IMR-90 (cell line): Measurements from ENCODE around the gene TMEM9. TPM values are rescaled to one million over a fixed set of nuclear protein-coding genes. Genes with fewer than 3 reads are reported as not detected.

Source experiments
- ATAC-seq: fragments of 200-7000 bp; cut with Tn5 transposase; 2 replicates; pipeline ENCODE4 v1.9.1; 2020; ENCODE audit warnings: low read depth, mild to moderate bottlenecking, moderate library complexity
- BruUV-seq: library from RNA; stranded (reverse); fragments of 400-500 nt; replicated peaks from 2 replicates; lab custom pipeline; 2021; lab: Mats Ljungman, UMichigan
- CTCF ChIA-PET: fragments of 300-600 bp; formaldehyde crosslinking; extraction: SDS; loops from one replicate; lab custom pipeline; 2021; ENCODE audit warnings: antibody characterized with exemption; lab: Yijun Ruan, JAX
- POLR2A ChIA-PET: fragments of 300-600 bp; sonication (Branson Sonifier 250); formaldehyde crosslinking; loops from one replicate; lab custom pipeline; 2022; ENCODE audit warnings: antibody characterized with exemption; ENCODE audit not compliant: unreplicated experiment; lab: Charles Lee
- DNase-seq: peaks from one replicate; pipeline ENCODE4 v3.0.0; 2013
- H2AFZ ChIP-seq: replicated peaks from 2 replicates; pipeline ENCODE3; 2013; ENCODE audit warnings: low read length, mild to moderate bottlenecking; ENCODE audit not compliant: poor library complexity
- H2AK5ac ChIP-seq: 2 replicates; pipeline ENCODE4 v1.6.1; 2013; ENCODE audit warnings: low read depth, low read length, inconsistent platforms
- H2AK9ac ChIP-seq: replicated peaks from 2 replicates; pipeline ENCODE3; 2013; ENCODE audit warnings: mild to moderate bottlenecking, low read depth, low read length, moderate library complexity; ENCODE audit not compliant: poor library complexity
- H2BK120ac ChIP-seq: 2 replicates; pipeline ENCODE4 v1.6.1; 2013; ENCODE audit warnings: low read depth, low read length, inconsistent platforms
- H2BK15ac ChIP-seq: 3 replicates; pipeline ENCODE4 v1.6.1; 2013; ENCODE audit warnings: low read depth, low read length, inconsistent platforms
- H2BK20ac ChIP-seq: 2 replicates; pipeline ENCODE4 v1.6.1; 2013; ENCODE audit warnings: low read depth, mild to moderate bottlenecking, inconsistent platforms, low read length, moderate library complexity
- H2BK5ac ChIP-seq: 2 replicates; pipeline ENCODE4 v1.6.1; 2013; ENCODE audit warnings: mild to moderate bottlenecking, low read depth, low read length, inconsistent platforms; ENCODE audit not compliant: poor library complexity, severe bottlenecking
- H3K14ac ChIP-seq: replicated peaks from 2 replicates; pipeline ENCODE4 v1.6.1; 2013; ENCODE audit warnings: low read depth, low read length, inconsistent platforms
- H3K18ac ChIP-seq: 2 replicates; pipeline ENCODE4 v1.6.1; 2013; ENCODE audit warnings: low read depth, low read length, control low read depth
- H3K23ac ChIP-seq: 2 replicates; pipeline ENCODE4 v1.6.1; 2013; ENCODE audit warnings: low read depth, low read length, inconsistent platforms
- H3K27ac ChIP-seq: 2 replicates; pipeline ENCODE4 v1.5.1; 2013; ENCODE audit warnings: mild to moderate bottlenecking, control low read depth, low read length; ENCODE audit not compliant: insufficient read depth
- H3K27me3 ChIP-seq: 2 replicates; pipeline ENCODE4 v1.6.1; 2013; ENCODE audit warnings: low read length; ENCODE audit not compliant: control insufficient read depth, insufficient read depth
- H3K36me3 ChIP-seq: 2 replicates; pipeline ENCODE4 v1.6.1; 2013; ENCODE audit warnings: low read length, mixed read lengths; ENCODE audit not compliant: control insufficient read depth, insufficient read depth
- H3K4ac ChIP-seq: 2 replicates; pipeline ENCODE4 v1.6.1; 2013; ENCODE audit warnings: low read depth, low read length, inconsistent platforms
- H3K4me1 ChIP-seq: 2 replicates; pipeline ENCODE4 v1.6.1; 2013; ENCODE audit warnings: low read length, mixed read lengths; ENCODE audit not compliant: control insufficient read depth, insufficient read depth
- H3K4me2 ChIP-seq: 2 replicates; pipeline ENCODE4 v1.6.1; 2013; ENCODE audit warnings: low read depth, mild to moderate bottlenecking, control low read depth, low read length, moderate library complexity
- H3K4me3 ChIP-seq: 2 replicates; pipeline ENCODE4 v1.5.1; 2013; ENCODE audit warnings: low read depth, mild to moderate bottlenecking, control low read depth, low read length, moderate library complexity; ENCODE audit not compliant: insufficient read depth
- H3K56ac ChIP-seq: 2 replicates; pipeline ENCODE4 v1.6.1; 2013; ENCODE audit warnings: low read length, inconsistent platforms; ENCODE audit not compliant: insufficient read depth; ENCODE audit errors: extremely low read depth
- H3K79me1 ChIP-seq, 2 experiments: 2 replicates each; pipeline ENCODE4 v1.6.1; 2013; ENCODE audit warnings: low read length in 2 of 2, inconsistent platforms in 1 of 2, low read depth in 1 of 2
- H3K9ac ChIP-seq: 2 replicates; pipeline ENCODE4 v1.6.1; 2013; ENCODE audit warnings: low read depth, low read length, control low read depth
- H3K9me1 ChIP-seq: 2 replicates; pipeline ENCODE4 v1.6.1; 2013; ENCODE audit warnings: low read length, inconsistent platforms; ENCODE audit not compliant: insufficient read depth
- H3K9me3 ChIP-seq: 2 replicates; pipeline ENCODE4 v1.6.1; 2013; ENCODE audit warnings: low read length; ENCODE audit not compliant: control insufficient read depth, insufficient read depth
- H4K20me1 ChIP-seq: 2 replicates; pipeline ENCODE4 v1.6.1; 2013; ENCODE audit warnings: low read length, inconsistent platforms; ENCODE audit not compliant: insufficient read depth
- H4K5ac ChIP-seq: 2 replicates; pipeline ENCODE4 v1.6.1; 2013; ENCODE audit warnings: mild to moderate bottlenecking, low read depth, low read length, control low read depth
- H4K8ac ChIP-seq, 2 experiments: 2 replicates each; pipeline ENCODE4 v1.6.1; 2013; ENCODE audit warnings: low read depth in 2 of 2, low read length in 2 of 2, control low read depth in 1 of 2, inconsistent platforms in 1 of 2
- H4K91ac ChIP-seq: 2 replicates; pipeline ENCODE4 v1.6.1; 2013; ENCODE audit warnings: low read depth, low read length, inconsistent platforms; ENCODE audit not compliant: insufficient read depth
- BHLHE40 ChIP-seq: fragments of 150-350 bp; IDR thresholded peaks from 2 replicates; pipeline ENCODE4 v1.6.1; 2016; ENCODE audit warnings: mild to moderate bottlenecking, low read depth, low read length
- FOS ChIP-seq: fragments of 150-350 bp; IDR thresholded peaks from 2 replicates; pipeline ENCODE4 v1.6.1; 2016; ENCODE audit warnings: low read depth, low read length
- MAZ ChIP-seq: IDR thresholded peaks from 2 replicates; pipeline ENCODE4 v1.6.1; 2012; ENCODE audit warnings: low read depth, mild to moderate bottlenecking, low read length, improper control_type of control experiment, moderate library complexity, borderline replicate concordance
- MXI1 ChIP-seq: IDR thresholded peaks from 2 replicates; pipeline ENCODE4 v1.6.1; 2012; ENCODE audit warnings: low read depth, mild to moderate bottlenecking, low read length, moderate library complexity, borderline replicate concordance
- NFE2L2 ChIP-seq: fragments of 150-350 bp; IDR thresholded peaks from 2 replicates; pipeline ENCODE4 v1.6.1; 2016; ENCODE audit warnings: low read depth, mild to moderate bottlenecking, low read length
- POLR2A ChIP-seq: IDR thresholded peaks from 2 replicates; pipeline ENCODE4 v1.6.1; 2012; ENCODE audit warnings: mild to moderate bottlenecking, low read depth, low read length
- RAD21 ChIP-seq: IDR thresholded peaks from 2 replicates; pipeline ENCODE4 v1.6.1; 2012; ENCODE audit warnings: low read length, improper control_type of control experiment
- RCOR1 ChIP-seq: IDR thresholded peaks from 2 replicates; pipeline ENCODE4 v1.6.1; 2012; ENCODE audit warnings: mild to moderate bottlenecking, low read length, improper control_type of control experiment; ENCODE audit not compliant: insufficient replicate concordance
- SMC3 ChIP-seq: fragments of 150-350 bp; IDR thresholded peaks from 2 replicates; pipeline ENCODE4 v1.6.1; 2016; ENCODE audit warnings: low read depth, mild to moderate bottlenecking, antibody characterized with exemption, low read length, moderate library complexity
- WGBS, 2 experiments: methylation state at CpG; one replicate each; pipeline versions ENCODE4 v1.1.5 to v1.1.7; 2013; ENCODE audit warnings: missing lambda C conversion rate in 2 of 2; ENCODE audit not compliant: insufficient read length in 1 of 2; ENCODE audit errors: extremely low coverage in 2 of 2; 5-methylcytosine and 5-hydroxymethylcytosine counted together
- dilution Hi-C: fragments of 300-500 bp; cut with HindIII; formaldehyde crosslinking; loops from one replicate; pipeline ENCODE4 v1.14.3; 2018; ENCODE audit warnings: low sequenced_read_pairs; ENCODE audit not compliant: unreplicated experiment
- in situ Hi-C: fragments of 300-500 bp; cut with MboI; formaldehyde crosslinking; loops from 3 replicates; pipeline ENCODE4 v1.14.3; 2019; ENCODE audit warnings: low sequenced_read_pairs, inconsistent platforms, mixed read lengths
- intact Hi-C: fragments of 100-400 bp; cut with micrococcal nuclease; formaldehyde crosslinking; loops from 2 replicates; pipeline ENCODE4 v1.10.0; 2022
- polyA plus RNA-seq, 3 experiments: library from polyadenylated mRNA; depleted of rRNA; stranded (reverse); fragments of >200 nt; gene quantifications; 2 replicates each; pipeline ENCODE4 v1.2.3, GENCODE V29; 2012; ENCODE audit warnings: low replicate concordance in 1 of 3
- total RNA-seq: library from RNA; depleted of rRNA; stranded (reverse); fragments of >200 nt; gene quantifications from 2 replicates; pipeline ENCODE4 v1.2.3, GENCODE V29; 2012
- TF ChIP-seq, protein P1 (sequence below): conservative IDR thresholded peaks from 2 replicates; pipeline ENCODE4 v1.5.1; 2012; ENCODE audit warnings: mild to moderate bottlenecking, low read depth, low read length, improper control_type of control experiment
- TF ChIP-seq, protein P2 (sequence below): fragments of 150-350 bp; IDR thresholded peaks from 2 replicates; pipeline ENCODE4 v1.6.1; 2016; ENCODE audit warnings: low read depth, mild to moderate bottlenecking, low read length, moderate library complexity, borderline replicate concordance
- TF ChIP-seq, protein P3 (sequence below): fragments of 150-350 bp; IDR thresholded peaks from 2 replicates; pipeline ENCODE4 v1.6.1; 2017; ENCODE audit warnings: mild to moderate bottlenecking, antibody characterized with exemption, low read length, low read depth

Gene TMEM9
- total and polyA plus RNA-seq, 2 of the 4 experiments (the other 2 are of a cell fraction), result 76.7 to 107 TPM

DNA sequence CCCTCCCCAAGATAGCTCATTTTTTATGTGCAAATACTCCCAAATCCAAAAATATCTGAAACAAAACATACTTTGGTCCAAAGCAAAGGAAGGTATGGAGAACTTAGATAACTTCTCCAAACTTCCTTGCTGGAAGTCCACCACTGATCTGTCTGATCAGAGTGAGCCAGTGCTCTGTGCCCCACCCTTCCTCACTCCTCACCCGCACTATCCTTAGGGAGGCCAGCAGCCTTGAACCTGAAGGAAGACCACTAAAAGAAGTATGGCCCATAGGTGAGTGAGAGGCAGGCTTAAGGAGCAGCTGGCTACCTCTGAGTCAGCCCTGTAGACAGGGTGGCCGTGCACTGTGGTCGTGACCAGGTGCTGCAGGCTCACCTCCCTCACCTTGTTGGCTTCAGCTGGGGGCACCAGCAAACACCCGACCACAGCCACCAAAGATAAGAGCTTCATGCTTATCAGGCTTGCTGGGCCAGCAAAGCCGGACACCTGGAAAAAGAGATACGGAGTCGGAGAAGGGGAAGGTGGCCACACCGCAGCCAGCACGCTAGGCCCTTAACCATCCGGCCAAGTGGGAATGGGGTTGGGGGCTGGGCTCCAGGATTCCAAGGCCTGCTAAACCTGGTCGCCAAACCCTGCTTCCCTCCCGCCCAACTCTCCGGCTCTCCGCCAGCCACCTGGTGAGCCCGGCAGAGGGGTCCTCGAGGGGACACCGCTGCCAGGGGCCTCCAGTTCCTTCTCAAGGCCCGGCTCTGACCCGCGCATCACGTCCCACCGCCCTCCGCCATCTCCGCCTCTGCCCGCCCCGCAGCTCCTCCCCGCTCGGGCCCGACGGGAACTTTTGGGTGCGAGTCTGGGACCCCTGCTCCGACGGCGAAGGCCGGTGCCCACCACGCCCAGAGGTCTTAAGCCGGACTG, 543 bp downstream of the TMEM9 start (continued):
- no peak for TF ChIP-seq MXI1
- TF ChIP-seq RAD21, result no peak
- TF ChIP-seq MAZ, result no peak

DNA sequence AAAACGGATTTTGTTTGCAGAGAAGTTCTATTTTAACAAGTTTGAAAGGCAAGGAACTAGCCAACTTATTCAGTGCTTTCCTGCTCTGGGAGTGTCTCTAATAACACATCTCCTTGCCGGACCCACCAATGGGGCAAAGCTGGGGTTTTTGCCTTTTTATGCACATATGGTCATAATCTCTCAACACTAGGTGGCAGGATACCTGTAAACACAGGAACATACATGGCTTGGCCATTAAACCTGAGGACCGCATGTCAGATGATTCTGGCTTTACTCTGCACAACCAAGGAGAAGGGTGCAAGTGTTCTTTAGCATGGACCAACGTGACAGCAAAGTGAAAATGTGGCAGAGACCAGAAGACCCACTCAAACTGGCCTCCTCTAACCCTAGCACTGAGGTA, 4.9 kb downstream of the TMEM9 start:
- Histone ChIP-seq H3K9ac (no peak overlapping the region), H2AK5ac (no peak overlapping the region), H3K18ac (no peak overlapping the region), H3K14ac (no peak overlapping the region), H4K20me1 (no peaks in the 10 kb centered on the region; the same call in 1 of the 2 replicates), H3K79me1 (peaks cover 15 to 39% of the 10 kb centered on the region in 2 experiments), H3K4ac (no peak overlapping the region), H3K27ac (no peak overlapping the region), H4K5ac (no peak overlapping the region), H4K8ac (no peak overlapping the region), H2BK120ac (no peak overlapping the region), H3K23ac (no peak overlapping the region), H3K9me1 (peaks cover 4% of the 10 kb centered on the region; the same call in 1 of the 2 replicates), H2BK5ac (no peak overlapping the region), H3K36me3 (peaks cover 54% of the 10 kb centered on the region), H3K4me1 (no peaks in the 10 kb centered on the region), H3K27me3 (no peaks in the 10 kb centered on the region), H4K91ac (no peak overlapping the region), H3K9me3 (no peaks in the 10 kb centered on the region), H2AK9ac (no peak overlapping the region), H2AFZ (no peak overlapping the region), H3K56ac (no peak overlapping the region), H3K4me3 (no peak overlapping the region), H3K4me2 (no peak overlapping the region), H2BK15ac (no peak overlapping the region), H2BK20ac (no peak overlapping the region)
- in situ Hi-C loops (no loop called here), intact Hi-C loops (loop anchor here (1.0 kb wide), 1 partner anchor 74 kb away; no protein-coding TSS in a partner anchor), dilution Hi-C loops (no loop called here)
- ATAC-seq, result no peak
- CTCF ChIA-PET, result no interaction called here
- DNase-seq, result peak; percentile 44
- POLR2A ChIA-PET, result no interaction called here
- no TSS peak for BruUV-seq
- no CpG with 5 or more reads among the region's 4 CpGs for WGBS, 2 experiments
- no peak for TF ChIP-seq BHLHE40
- TF ChIP-seq, protein P1, sequence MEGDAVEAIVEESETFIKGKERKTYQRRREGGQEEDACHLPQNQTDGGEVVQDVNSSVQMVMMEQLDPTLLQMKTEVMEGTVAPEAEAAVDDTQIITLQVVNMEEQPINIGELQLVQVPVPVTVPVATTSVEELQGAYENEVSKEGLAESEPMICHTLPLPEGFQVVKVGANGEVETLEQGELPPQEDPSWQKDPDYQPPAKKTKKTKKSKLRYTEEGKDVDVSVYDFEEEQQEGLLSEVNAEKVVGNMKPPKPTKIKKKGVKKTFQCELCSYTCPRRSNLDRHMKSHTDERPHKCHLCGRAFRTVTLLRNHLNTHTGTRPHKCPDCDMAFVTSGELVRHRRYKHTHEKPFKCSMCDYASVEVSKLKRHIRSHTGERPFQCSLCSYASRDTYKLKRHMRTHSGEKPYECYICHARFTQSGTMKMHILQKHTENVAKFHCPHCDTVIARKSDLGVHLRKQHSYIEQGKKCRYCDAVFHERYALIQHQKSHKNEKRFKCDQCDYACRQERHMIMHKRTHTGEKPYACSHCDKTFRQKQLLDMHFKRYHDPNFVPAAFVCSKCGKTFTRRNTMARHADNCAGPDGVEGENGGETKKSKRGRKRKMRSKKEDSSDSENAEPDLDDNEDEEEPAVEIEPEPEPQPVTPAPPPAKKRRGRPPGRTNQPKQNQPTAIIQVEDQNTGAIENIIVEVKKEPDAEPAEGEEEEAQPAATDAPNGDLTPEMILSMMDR, result peak; percentile 44; the same call in 1 of the 2 replicates
- no peak for TF ChIP-seq MXI1
- TF ChIP-seq, protein P2, sequence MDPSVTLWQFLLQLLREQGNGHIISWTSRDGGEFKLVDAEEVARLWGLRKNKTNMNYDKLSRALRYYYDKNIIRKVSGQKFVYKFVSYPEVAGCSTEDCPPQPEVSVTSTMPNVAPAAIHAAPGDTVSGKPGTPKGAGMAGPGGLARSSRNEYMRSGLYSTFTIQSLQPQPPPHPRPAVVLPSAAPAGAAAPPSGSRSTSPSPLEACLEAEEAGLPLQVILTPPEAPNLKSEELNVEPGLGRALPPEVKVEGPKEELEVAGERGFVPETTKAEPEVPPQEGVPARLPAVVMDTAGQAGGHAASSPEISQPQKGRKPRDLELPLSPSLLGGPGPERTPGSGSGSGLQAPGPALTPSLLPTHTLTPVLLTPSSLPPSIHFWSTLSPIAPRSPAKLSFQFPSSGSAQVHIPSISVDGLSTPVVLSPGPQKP, result no peak
- no peak for TF ChIP-seq FOS
- peak; percentile 55 for TF ChIP-seq SMC3
- TF ChIP-seq POLR2A, result no peak
- TF ChIP-seq RCOR1, result no peak
- TF ChIP-seq, protein P3, sequence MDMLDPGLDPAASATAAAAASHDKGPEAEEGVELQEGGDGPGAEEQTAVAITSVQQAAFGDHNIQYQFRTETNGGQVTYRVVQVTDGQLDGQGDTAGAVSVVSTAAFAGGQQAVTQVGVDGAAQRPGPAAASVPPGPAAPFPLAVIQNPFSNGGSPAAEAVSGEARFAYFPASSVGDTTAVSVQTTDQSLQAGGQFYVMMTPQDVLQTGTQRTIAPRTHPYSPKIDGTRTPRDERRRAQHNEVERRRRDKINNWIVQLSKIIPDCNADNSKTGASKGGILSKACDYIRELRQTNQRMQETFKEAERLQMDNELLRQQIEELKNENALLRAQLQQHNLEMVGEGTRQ, result no peak
- TF ChIP-seq NFE2L2, result no peak
